GM12801 (cell line): ENCODE results near the gene TTBK1.

ENCODE experiments used
- CTCF ChIP-seq: IDR thresholded peaks from one replicate; pipeline ENCODE4 v1.5.1; 2011; ENCODE audit warnings: control low read depth; ENCODE audit not compliant: insufficient read length; ENCODE audit errors: extremely low read depth

The TTBK1 gene

DNA sequence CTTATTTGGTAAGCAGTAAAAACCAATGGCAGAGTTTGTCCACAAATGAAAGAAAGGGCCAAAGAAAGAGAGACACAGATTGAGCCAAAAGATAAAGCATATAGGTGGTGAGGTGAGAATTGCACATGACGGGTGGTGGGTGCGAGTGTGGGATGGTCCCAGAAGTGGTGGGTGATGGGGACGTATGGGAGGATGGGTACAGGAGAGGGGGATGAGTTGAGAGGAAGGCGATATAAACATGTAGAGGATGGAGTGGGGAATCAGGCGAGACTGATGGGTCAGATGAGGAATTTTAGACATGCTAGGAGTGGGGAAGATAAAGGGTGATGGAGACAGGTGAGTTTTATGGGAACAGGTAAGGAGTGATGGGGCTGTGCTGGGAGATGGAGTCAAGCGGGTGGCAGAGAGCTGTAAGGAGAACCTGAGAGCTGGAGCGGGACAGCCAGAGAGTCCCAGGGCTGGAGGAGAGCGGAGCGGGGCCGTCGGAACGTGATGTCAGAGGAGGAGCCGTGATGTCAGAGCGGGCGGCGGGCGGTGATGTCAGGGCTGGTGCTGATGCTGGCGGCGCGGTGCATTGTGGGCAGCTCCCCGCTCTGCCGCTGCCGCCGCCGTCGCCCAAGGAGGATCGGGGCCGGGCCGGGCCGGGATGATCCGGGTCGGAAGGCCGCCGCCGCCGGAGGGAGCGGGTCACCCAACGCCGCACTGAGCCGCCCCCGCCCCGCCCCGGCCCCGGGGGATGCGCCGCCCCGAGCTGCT lies at the start of gene TTBK1:
Gene TTBK1 (plus strand): TSS at position 574 of the 756 bp plus-strand sequence. CDS start 3,180 bp downstream, outside the sequence.
- TF ChIP-seq CTCF = no peak

DNA sequence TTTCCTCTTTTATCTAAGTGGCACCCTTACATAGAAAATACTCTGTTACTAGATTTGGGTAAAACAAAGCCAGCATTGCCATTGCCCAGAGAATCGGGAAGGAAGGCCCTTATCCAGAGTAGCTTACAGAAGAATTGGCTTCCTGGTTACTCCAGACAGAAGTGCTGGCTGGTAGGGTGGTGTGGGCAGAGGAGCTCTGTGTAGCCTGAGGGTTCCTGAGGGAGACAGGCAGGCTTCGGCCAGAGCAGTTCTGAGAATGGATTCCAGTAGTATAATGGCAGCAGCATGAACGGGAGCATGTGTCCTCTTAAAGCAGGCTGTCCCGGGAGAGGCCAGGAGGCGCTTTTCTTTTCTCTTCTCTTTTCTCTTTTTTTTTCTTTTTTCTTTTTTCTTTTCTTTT lies 49.4 kb upstream of the TTBK1 start:
- no peak for TF ChIP-seq CTCF

GRCh38 chr6:43196337-43196736 lies 46.9 kb upstream of the TTBK1 start:
- no peak for TF ChIP-seq CTCF

DNA sequence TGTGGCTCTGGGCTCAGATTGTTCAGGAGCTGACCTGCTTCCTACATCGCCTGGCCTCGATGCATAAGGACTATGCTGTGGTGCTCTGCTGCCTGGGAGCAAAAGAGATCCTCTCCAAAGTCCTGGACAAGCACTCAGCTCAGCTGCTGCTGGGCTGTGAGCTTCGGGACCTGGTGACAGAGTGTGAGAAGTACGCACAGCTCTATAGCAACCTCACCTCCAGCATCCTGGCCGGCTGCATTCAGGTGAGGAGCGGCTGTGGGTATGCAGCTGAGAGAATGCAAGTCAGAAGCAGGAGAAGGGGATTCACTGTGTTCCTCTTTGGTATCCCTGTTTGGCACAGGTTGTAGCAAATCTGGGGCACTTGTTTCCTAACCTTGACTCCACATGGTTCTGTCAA lies 43.4 kb upstream of the TTBK1 start:
- no peak for TF ChIP-seq CTCF

- no peak for TF ChIP-seq CTCF
These were observed 42.7 kb upstream of the TTBK1 start for GRCh38 chr6:43200541-43200940.

- TF ChIP-seq CTCF = no peak
These were observed 40.8 kb upstream of the TTBK1 start for GRCh38 chr6:43202451-43202850.

GRCh38 chr6:43203029-43203717 lies 40.1 kb upstream of the TTBK1 start:
- no peak for TF ChIP-seq CTCF
